K562 (cell line): ENCODE measurements around the gene ZNRF1. TPM values are rescaled to one million over a fixed set of nuclear protein-coding genes. Genes with fewer than 3 reads are reported as not detected.

ENCODE experiments used
- ASH1L ChIP-seq: fragments of 450-650 bp; IDR thresholded peaks from 2 replicates; pipeline ENCODE4 v1.6.1; 2018; ENCODE audit warnings: borderline replicate concordance, mild to moderate bottlenecking, low read depth; ENCODE audit not compliant: partially characterized antibody
- BDP1 ChIP-seq: IDR thresholded peaks from 3 replicates; pipeline ENCODE4 v1.6.1; 2011; ENCODE audit not compliant: insufficient read length, insufficient read depth
- BHLHE40 ChIP-seq: IDR thresholded peaks from 2 replicates; pipeline ENCODE4 v1.6.1; 2011; ENCODE audit warnings: low read length, improper control_type of control experiment
- CHCHD3 ChIP-seq: fragments of 250-450 bp; sonication (Bioruptor Pico); IDR thresholded peaks from 2 replicates; pipeline ENCODE4 v2.1.2; 2022; ENCODE audit warnings: mild to moderate bottlenecking
- CREB1 ChIP-seq, 2 experiments: sonication (generic) in 1 of 2; formaldehyde crosslinking in 1 of 2; IDR thresholded peaks; 2 replicates each; pipeline versions ENCODE4 v1.6.1 to v1.8.0; 2012 to 2022; ENCODE audit warnings: inconsistent platforms in 1 of 2, mild to moderate bottlenecking in 1 of 2, missing genetic modification reagents in 1 of 2, moderate library complexity in 1 of 2
- ELK1 ChIP-seq: sonication (generic); formaldehyde crosslinking; IDR thresholded peaks from 2 replicates; pipeline ENCODE4 v1.8.1; 2022; ENCODE audit warnings: missing genetic modification reagents
- EP300 ChIP-seq: IDR thresholded peaks from 2 replicates; pipeline ENCODE4 v1.6.1; 2012; ENCODE audit warnings: low read length, improper control_type of control experiment
- JUND ChIP-seq, 2 experiments: IDR thresholded peaks; 2 replicates in 1 of 2; 3 replicates in 1 of 2; pipeline ENCODE4 v1.6.1; 2011; ENCODE audit warnings: borderline replicate concordance in 2 of 2, low read depth in 2 of 2, low read length in 2 of 2, improper control_type of control experiment in 1 of 2, missing biosample characterization in 1 of 2, missing genetic modification characterization in 1 of 2, missing genetic modification reagents in 1 of 2
- LCOR ChIP-seq: sonication (generic); formaldehyde crosslinking; IDR thresholded peaks from 2 replicates; pipeline ENCODE4 v1.8.0; 2022; ENCODE audit warnings: mild to moderate bottlenecking, missing genetic modification reagents
- MECOM ChIP-seq: fragments of 250-450 bp; sonication (Bioruptor Pico); IDR thresholded peaks from 2 replicates; pipeline ENCODE4 v1.8.0; 2022; ENCODE audit warnings: inconsistent platforms
- MTA2 ChIP-seq: fragments of 450-650 bp; IDR thresholded peaks from 2 replicates; pipeline ENCODE4 v1.6.1; 2016; ENCODE audit warnings: low read depth
- NCOA1 ChIP-seq: fragments of 450-650 bp; IDR thresholded peaks from 2 replicates; pipeline ENCODE4 v1.6.1; 2016; ENCODE audit warnings: low read depth
- NR2C1 ChIP-seq, 2 experiments: fragments of 450-650 bp; IDR thresholded peaks; 2 replicates each; pipeline ENCODE4 v1.6.1; 2017; ENCODE audit warnings: mild to moderate bottlenecking in 2 of 2, antibody characterized with exemption in 1 of 2, inconsistent platforms in 1 of 2, missing compliant biosample characterization in 1 of 2, missing genetic modification characterization in 1 of 2
- SIN3A ChIP-seq, 2 experiments: fragments of 150-350 bp in 1 of 2; IDR thresholded peaks; 2 replicates each; pipeline ENCODE4 v1.6.1; 2011 to 2016; ENCODE audit warnings: borderline replicate concordance in 2 of 2, low read depth in 2 of 2, low read length in 2 of 2, mild to moderate bottlenecking in 2 of 2, moderate library complexity in 2 of 2; ENCODE audit not compliant: control insufficient read depth in 1 of 2
- SIX5 ChIP-seq, 2 experiments: IDR thresholded peaks; 2 replicates each; pipeline ENCODE4 v1.6.1; 2011; ENCODE audit warnings: low read length in 2 of 2, borderline replicate concordance in 1 of 2, low read depth in 1 of 2, mild to moderate bottlenecking in 1 of 2, moderate library complexity in 1 of 2; ENCODE audit not compliant: insufficient read depth in 1 of 2
- SMAD2 ChIP-seq: fragments of 150-350 bp; IDR thresholded peaks from 2 replicates; pipeline ENCODE4 v1.6.1; 2014; ENCODE audit warnings: low read depth, mild to moderate bottlenecking, low read length
- SMAD4 ChIP-seq: fragments of 250-450 bp; sonication (Bioruptor Pico); conservative IDR thresholded peaks from 2 replicates; pipeline ENCODE4 v1.8.0; 2021; ENCODE audit warnings: inconsistent platforms, mild to moderate bottlenecking, moderate library complexity
- SRF ChIP-seq, 2 experiments: fragments of 250-450, 450-650 bp in 1 of 2; sonication (Bioruptor Pico) in 1 of 2; sonication (generic) in 1 of 2; formaldehyde crosslinking; IDR thresholded peaks; 2 replicates each; pipeline versions ENCODE4 v1.5.0 to v1.5.1; 2020 to 2022; ENCODE audit warnings: mild to moderate bottlenecking in 1 of 2, missing genetic modification reagents in 1 of 2
- SRSF1 ChIP-seq: fragments of 200-400 bp; formaldehyde crosslinking; IDR thresholded peaks from 2 replicates; pipeline ENCODE4 v1.6.1; 2017; ENCODE audit warnings: mild to moderate bottlenecking, low read depth, low read length, moderate library complexity
- SRSF3 ChIP-seq: fragments of 200-400 bp; formaldehyde crosslinking; IDR thresholded peaks from 2 replicates; pipeline ENCODE4 v1.6.1; 2016; ENCODE audit warnings: mild to moderate bottlenecking, low read length, moderate library complexity; ENCODE audit not compliant: insufficient read depth
- U2AF1 ChIP-seq: fragments of 200-400 bp; formaldehyde crosslinking; optimal IDR thresholded peaks from 2 replicates; pipeline ENCODE3; 2017; ENCODE audit warnings: mild to moderate bottlenecking, low read depth, low read length, moderate library complexity
- ZBED1 ChIP-seq: IDR thresholded peaks from 2 replicates; pipeline ENCODE4 v1.6.1; 2014
- ZNF143 ChIP-seq: sonication (generic); formaldehyde crosslinking; IDR thresholded peaks from 2 replicates; pipeline ENCODE4 v1.9.0; 2022; ENCODE audit warnings: mild to moderate bottlenecking, missing genetic modification reagents
- ZNF253 ChIP-seq: fragments of 250-450 bp; sonication (Bioruptor Pico); conservative IDR thresholded peaks from 2 replicates; pipeline ENCODE4 v1.6.1; 2021; ENCODE audit warnings: mild to moderate bottlenecking
- ZNF583 ChIP-seq: fragments of 250-450 bp; sonication (Bioruptor Pico); IDR thresholded peaks from 2 replicates; pipeline ENCODE4 v1.4.0; 2020
- ZNF766 ChIP-seq: fragments of 200-800 bp; sonication (Bioruptor generic); conservative IDR thresholded peaks from 2 replicates; pipeline ENCODE4 v1.6.1; 2016; ENCODE audit warnings: missing genetic modification characterization, missing compliant biosample characterization
- polyA plus RNA-seq, 8 experiments: library from polyadenylated mRNA; depleted of rRNA in 4 of 8; stranded (reverse) in 5 of 8; unstranded in 3 of 8; fragments of >200 nt; fragmentation: Nextera tagmentation in 2 of 8; fragmentation: Illumina TruSeq in 1 of 8; extraction: Ambion mirVana in 2 of 8; extraction: Trizol in 1 of 8; gene quantifications; 2 replicates each; pipeline versions ENCODE4 v1.2.1 to v1.2.3, GENCODE V29; 2011 to 2014; ENCODE audit warnings: inconsistent platforms in 1 of 8, missing spikeins in 1 of 8
- total RNA-seq, 7 experiments: library from RNA; depleted of rRNA in 6 of 7; stranded (reverse); fragments of >200 nt in 6 of 7; fragmentation: Illumina TruSeq in 2 of 7; extraction: Trizol in 2 of 7; gene quantifications; 2 replicates each; pipeline versions ENCODE4 v1.2.1 to v1.2.3, GENCODE V29; 2011 to 2021; ENCODE audit warnings: low replicate concordance in 1 of 7

The ZNRF1 gene
- total and polyA plus RNA-seq, 9 of the 15 experiments (the other 6 are each of a cell fraction or from before 2014, with no cell fraction given) = 9.5 to 37.7 (median 20.0) TPM

GRCh38 chr16:75148311-75149195 is 149.7 kb downstream of the ZNRF1 start, which contains the start of gene ZFP1 (continued):
- TF ChIP-seq BHLHE40 (peak; percentile 78), SRSF1 (no peak), ZBED1 (no peak), SMAD4 (CRISPR knock-in tag) (peak; percentile 64; the same call in 1 of the 2 replicates), ZNF766 (CRISPR knock-in tag) (peak; percentile 45; the same call in 1 of the 2 replicates), ZNF253 (CRISPR knock-in tag) (no peak), BDP1 (no peak), ELK1 (CRISPR knock-in tag) (no peak), JUND (IDR thresholded peaks at IDR 0.05; ENCODE audit: borderline replicate concordance, low read depth, low read length) (peak; percentile 19; the same call in 1 of the 2 replicates), JUND (tag; IDR thresholded peaks at IDR 0.05; ENCODE audit: borderline replicate concordance, low read depth, low read length) (no peak; the same call in 2 of the 3 replicates), SIN3A (IDR thresholded peaks at IDR 0.05; ENCODE audit: borderline replicate concordance in 2 of 2, control insufficient read depth in 1 of 2, low read depth in 2 of 2, low read length in 2 of 2) (peak in 1 of 2 experiments; percentile 29; a peak in 2 of 4 replicates), NCOA1 (no peak), CREB1 (IDR thresholded peaks at IDR 0.05) (0 out of 2 replicates have a peak, but pooled peaks have one; percentile 19), CREB1 (CRISPR knock-in tag; IDR thresholded peaks at IDR 0.05) (peak; percentile 72; the same call in 1 of the 2 replicates), SIX5 (IDR thresholded peaks at IDR 0.05; ENCODE audit: borderline replicate concordance in 1 of 2, insufficient read depth in 1 of 2, low read depth in 1 of 2, low read length in 2 of 2) (peak; percentile 70 to 73; a peak in 3 of 4 replicates), EP300 (no peak), SRSF3 (no peak), SMAD2 (no peak), NR2C1 (IDR thresholded peaks at IDR 0.05) (no peak), NR2C1 (tag; IDR thresholded peaks at IDR 0.05) (peak; percentile 40; the same call in 1 of the 2 replicates), ZNF583 (CRISPR knock-in tag) (peak; percentile 50; the same call in 1 of the 2 replicates), ZNF143 (CRISPR knock-in tag) (peak; percentile 93), LCOR (CRISPR knock-in tag) (peak; percentile 81), U2AF1 (peak; percentile 41), SRF (CRISPR knock-in tag; IDR thresholded peaks at IDR 0.05) (peak in 1 of 2 experiments; percentile 69; a peak in 1 of 4 replicates), MTA2 (no peak), MECOM (CRISPR knock-in tag) (no peak), ASH1L (no peak), CHCHD3 (CRISPR knock-in tag) (no peak)
